IPS DF 6.9 (cell line): Measurements from ENCODE around the gene CD40.
"Not testable (repeated sequence)": the region's sequence is repeated elsewhere in the genome, so short reads cannot be mapped to it uniquely, and the experiment has no call there.

Source experiments
- DNase-seq: peaks from one replicate; pipeline ENCODE4 v3.0.0-alpha.2; 2013; ENCODE audit warnings: low read depth, low spot score
- H3K27ac ChIP-seq: one replicate; pipeline ENCODE4 v1.5.1; 2013; ENCODE audit warnings: low read length, control low read depth
- H3K27me3 ChIP-seq: 2 replicates; pipeline ENCODE4 v1.6.1; 2013; ENCODE audit warnings: mild to moderate bottlenecking, low read length; ENCODE audit not compliant: control insufficient read depth, insufficient read depth
- H3K36me3 ChIP-seq: 2 replicates; pipeline ENCODE4 v1.6.1; 2013; ENCODE audit warnings: low read length; ENCODE audit not compliant: control insufficient read depth, insufficient read depth
- H3K4me1 ChIP-seq: 2 replicates; pipeline ENCODE4 v1.6.1; 2013; ENCODE audit warnings: low read length; ENCODE audit not compliant: control insufficient read depth, insufficient read depth
- H3K4me3 ChIP-seq: 2 replicates; pipeline ENCODE4 v1.5.1; 2013; ENCODE audit warnings: mild to moderate bottlenecking, low read length
- H3K9me3 ChIP-seq: 2 replicates; pipeline ENCODE4 v1.6.1; 2013; ENCODE audit warnings: low read length, inconsistent platforms; ENCODE audit not compliant: control insufficient read depth, insufficient read depth
- WGBS: extraction: QIAGEN DNeasy Blood & Tissue Kit; methylation state at CpG from one replicate; pipeline ENCODE4 v1.1.7; 2013; ENCODE audit warnings: mixed read lengths, missing lambda C conversion rate; ENCODE audit not compliant: insufficient read length, insufficient coverage; 5-methylcytosine and 5-hydroxymethylcytosine counted together

CD40 gene

GRCh38 chr20:46083101-46083500 is 35.0 kb upstream of the CD40 start:
- no peak overlapping the region for H3K27ac ChIP-seq
- no peaks in the 10 kb centered on the region for H3K9me3 ChIP-seq
- DNase-seq, result no peak
- no peaks in the 10 kb centered on the region for H3K36me3 ChIP-seq
- H3K27me3 ChIP-seq, result no peaks in the 10 kb centered on the region
- WGBS, result no CpG with 5 or more reads among the region's 6 CpGs
- H3K4me1 ChIP-seq, result no peaks in the 10 kb centered on the region
- H3K4me3 ChIP-seq, result no peak overlapping the region

- WGBS, result no CpG with 5 or more reads among the region's 1 CpG
- H3K36me3 ChIP-seq, result no peaks in the 10 kb centered on the region
- no peaks in the 10 kb centered on the region for H3K27me3 ChIP-seq
- no peak overlapping the region for H3K4me3 ChIP-seq
- no peaks in the 10 kb centered on the region for H3K4me1 ChIP-seq
- DNase-seq, result no peak
- H3K9me3 ChIP-seq, result no peaks in the 10 kb centered on the region
- no peak overlapping the region for H3K27ac ChIP-seq
Observed at GRCh38 chr20:46083531-46084061, 34.5 kb upstream of the CD40 start.

- Histone ChIP-seq H3K27me3 (no peaks in the 10 kb centered on the region), H3K4me3 (no peak overlapping the region), H3K36me3 (no peaks in the 10 kb centered on the region), H3K4me1 (no peaks in the 10 kb centered on the region), H3K27ac (no peak overlapping the region), H3K9me3 (no peaks in the 10 kb centered on the region)
- WGBS, result no CpG with 5 or more reads among the region's 3 CpGs
- DNase-seq, result no peak
Observed at GRCh38 chr20:46084805-46085178, 33.3 kb upstream of the CD40 start.

- Histone ChIP-seq H3K36me3 (no peaks in the 10 kb centered on the region), H3K4me3 (no peak overlapping the region), H3K4me1 (no peaks in the 10 kb centered on the region), H3K9me3 (no peaks in the 10 kb centered on the region), H3K27me3 (no peaks in the 10 kb centered on the region), H3K27ac (no peak overlapping the region)
- WGBS, result no CpG with 5 or more reads among the region's 4 CpGs
- no peak for DNase-seq
Observed at GRCh38 chr20:46085179-46085851, 32.8 kb upstream of the CD40 start.

- no CpG with 5 or more reads among the region's 8 CpGs for WGBS
- H3K4me3 ChIP-seq, result no peak overlapping the region
- no peaks in the 10 kb centered on the region for H3K9me3 ChIP-seq
- no peaks in the 10 kb centered on the region for H3K4me1 ChIP-seq
- DNase-seq, result no peak
- no peaks in the 10 kb centered on the region for H3K36me3 ChIP-seq
- no peaks in the 10 kb centered on the region for H3K27me3 ChIP-seq
- H3K27ac ChIP-seq, result no peak overlapping the region
Observed at GRCh38 chr20:46087161-46087560, 31.0 kb upstream of the CD40 start.

- H3K36me3 ChIP-seq, result no peaks in the 10 kb centered on the region
- H3K4me3 ChIP-seq, result peak overlapping the region; percentile 86
- no peaks in the 10 kb centered on the region for H3K4me1 ChIP-seq
- no peaks in the 10 kb centered on the region for H3K27me3 ChIP-seq
- no peaks in the 10 kb centered on the region for H3K9me3 ChIP-seq
- no peak overlapping the region for H3K27ac ChIP-seq
- no peak for DNase-seq
- WGBS, result no CpG with 5 or more reads among the region's 22 CpGs
Observed at GRCh38 chr20:46088409-46089166, 29.5 kb upstream of the CD40 start.

GRCh38 chr20:46089167-46089416 is 29.0 kb upstream of the CD40 start:
- Histone ChIP-seq H3K9me3 (no peaks in the 10 kb centered on the region), H3K4me1 (no peaks in the 10 kb centered on the region), H3K27me3 (no peaks in the 10 kb centered on the region), H3K27ac (no peak overlapping the region), H3K36me3 (no peaks in the 10 kb centered on the region), H3K4me3 (peak overlapping the region; percentile 86)
- no peak for DNase-seq
- WGBS, result no CpG with 5 or more reads among the region's 31 CpGs

- Histone ChIP-seq H3K27ac (no peak within 1 kb of the TSS), H3K4me1 (no peaks in the 10 kb centered on the region), H3K27me3 (no peaks in the 10 kb centered on the region), H3K4me3 (peak within 1 kb of the TSS; percentile 86), H3K9me3 (no peaks in the 10 kb centered on the region), H3K36me3 (no peaks in the 10 kb centered on the region)
- DNase-seq, result peak; percentile 87
- WGBS, result no CpG with 5 or more reads among the region's 100 CpGs
Observed at GRCh38 chr20:46089417-46090388, 28.4 kb upstream of the CD40 start, which contains the start of gene NCOA5. Gene NCOA5, minus strand, starts transcription at chr20:46089962. Its CDS starts 10,538 bp downstream, at chr20:46079424.

GRCh38 chr20:46091622-46092535 is 26.2 kb upstream of the CD40 start:
- no CpG with 5 or more reads among the region's 52 CpGs for WGBS

More at GRCh38 chr20:46091622-46092535, 26.2 kb upstream of the CD40 start:
- H3K9me3 ChIP-seq, H3K36me3 ChIP-seq, H3K4me1 ChIP-seq, DNase-seq, H3K27ac ChIP-seq, H3K4me3 ChIP-seq, H3K27me3 ChIP-seq: not testable (repeated sequence)
